Esophagus squamous epithelium (tissue), 5 donors: ENCODE data around the gene NHERF2. TPM values are rescaled to one million over a fixed set of nuclear protein-coding genes. Genes with fewer than 3 reads are reported as not detected.

Source experiments
- DNase-seq: peaks from one replicate; lab custom pipeline; 2025; lab: John Stamatoyannopoulos, UW
- H3K27ac ChIP-seq, 4 donors: fragments of 200-600 bp; sonication (generic); one replicate each; pipeline ENCODE4 v1.5.1; 2016 to 2019; ENCODE audit warnings: mild to moderate bottlenecking in 1 of 4
- H3K27me3 ChIP-seq, 4 donors: fragments of 200-600 bp; sonication (generic); 1 replicate in 3 of 4; 2 replicates in 1 of 4; pipeline versions ENCODE4 v1.5.1 to v1.6.0; 2017 to 2021; ENCODE audit warnings: antibody characterized with exemption in 1 of 4
- H3K36me3 ChIP-seq, 3 donors: fragments of 200-600 bp; sonication (generic); one replicate each; pipeline ENCODE4 v1.5.1; 2016 to 2019
- H3K4me1 ChIP-seq, 3 donors: fragments of 200-600 bp; sonication (generic); one replicate each; pipeline ENCODE4 v1.5.1; 2017 to 2019
- H3K4me3 ChIP-seq, 4 donors: fragments of 200-600 bp; sonication (generic); 1 replicate in 3 of 4; 2 replicates in 1 of 4; pipeline ENCODE4 v1.5.1; 2016 to 2019; ENCODE audit warnings: mild to moderate bottlenecking in 2 of 4, moderate library complexity in 1 of 4
- H3K9me3 ChIP-seq, 3 donors: fragments of 200-600 bp; sonication (generic); one replicate each; pipeline ENCODE4 v1.5.1; 2016 to 2019
- CTCF ChIP-seq, 6 experiments: fragments of 450-650 bp in 4 of 6; fragments of 200-600 bp in 2 of 6; sonication (generic) in 2 of 6; IDR thresholded peaks; one replicate each; pipeline ENCODE4 v1.5.1; 2016 to 2019; ENCODE audit warnings: antibody characterized with exemption in 6 of 6, mild to moderate bottlenecking in 4 of 6, moderate library complexity in 4 of 6
- POLR2A ChIP-seq, 4 donors: fragments of 450-650 bp; IDR thresholded peaks; one replicate each; pipeline ENCODE4 v1.6.1; 2017; ENCODE audit warnings: antibody characterized with exemption in 4 of 4, mild to moderate bottlenecking in 4 of 4, moderate library complexity in 3 of 4
- WGBS, 2 donors: methylation state at CpG; one replicate each; pipeline ENCODE4 v1.1.5; 2018; 5-methylcytosine and 5-hydroxymethylcytosine counted together
- intact Hi-C: fragments of 100-400 bp; cut with DNase I; formaldehyde crosslinking; loops from one replicate; pipeline ENCODE4 v1.15.0; 2022
- total RNA-seq, 4 donors: library from RNA; depleted of rRNA; stranded (reverse); fragments of >200 nt; gene quantifications; one replicate each; pipeline ENCODE4 v1.1.0, GENCODE V29; 2016
- donor health status: DM: yes; HTN: yes; CAD: no.

The NHERF2 gene
- total RNA-seq, 4 donors from 2014 or later = 11.6 to 31.7 (median 16.5) TPM

GRCh38 chr16:2023092-2024031 is 3.3 kb upstream of the NHERF2 start:
- intact Hi-C loops = loop anchor here (5.0 kb wide), 1 partner anchor 119 kb away; no protein-coding TSS in a partner anchor
- H3K27me3 ChIP-seq = peaks cover 3 to 51% (median 11%) of the 10 kb centered on the region in 4 donors
- peak; percentile 39 for DNase-seq

GRCh38 chr16:2024032-2024420 is 2.7 kb upstream of the NHERF2 start:
- H3K27ac ChIP-seq = peak overlapping the region; percentile 29 to 85 (median 78)
- WGBS, 2 donors = 88 to 91% methylated on average over 12 of the region's 12 CpGs
- DNase-seq = no peak

More at GRCh38 chr16:2023092-2024031, 3.3 kb upstream of the NHERF2 start:
- peak overlapping the region; percentile 29 to 85 (median 78) for H3K27ac ChIP-seq
- H3K4me1 ChIP-seq = peaks cover 37 to 73% (median 48%) of the 10 kb centered on the region in 3 donors
- no peaks in the 10 kb centered on the region for H3K9me3 ChIP-seq
- no peaks in the 10 kb centered on the region for H3K36me3 ChIP-seq
- H3K4me3 ChIP-seq = peak overlapping the region in 3 of 4 donors; percentile 31 to 61 (median 32)
- 24 to 42% methylated on average over 1 to 11 of the region's 53 CpGs for WGBS, 2 donors
- TF ChIP-seq POLR2A (IDR thresholded peaks at IDR 0.05) (peak in 1 of 4 donors; percentile 28), CTCF (IDR thresholded peaks at IDR 0.05) (peak; percentile 96 to 100 (median 99))

GRCh38 chr16:2025251-2025650 is 1.5 kb upstream of the NHERF2 start:
- Histone ChIP-seq H3K4me3 (no peak overlapping the region), H3K27me3 (peaks cover 0 to 32% (median 6%) of the 10 kb centered on the region in 4 donors), H3K27ac (no peak overlapping the region), H3K9me3 (no peaks in the 10 kb centered on the region), H3K36me3 (peaks cover 0 to 6% (median 0%) of the 10 kb centered on the region in 3 donors), H3K4me1 (peaks cover 40 to 81% (median 42%) of the 10 kb centered on the region in 3 donors)
- 82 to 100% methylated on average over 2 to 12 of the region's 14 CpGs for WGBS, 2 donors
- TF ChIP-seq CTCF (IDR thresholded peaks at IDR 0.05) (no peak), POLR2A (IDR thresholded peaks at IDR 0.05) (no peak)
- no peak for DNase-seq
- intact Hi-C loops = no loop called here

More at GRCh38 chr16:2024032-2024420, 2.7 kb upstream of the NHERF2 start:
- Histone ChIP-seq H3K4me3 (peak overlapping the region in 2 of 4 donors; percentile 32 to 61), H3K9me3 (no peaks in the 10 kb centered on the region), H3K4me1 (peaks cover 41 to 80% (median 51%) of the 10 kb centered on the region in 3 donors), H3K27me3 (peaks cover 3 to 44% (median 11%) of the 10 kb centered on the region in 4 donors), H3K36me3 (no peaks in the 10 kb centered on the region)
- intact Hi-C loops = loop anchor here (5.0 kb wide), 1 partner anchor 118 kb away; no protein-coding TSS in a partner anchor
- TF ChIP-seq CTCF (IDR thresholded peaks at IDR 0.05) (no peak), POLR2A (IDR thresholded peaks at IDR 0.05) (no peak)

GRCh38 chr16:2025878-2026460 is 733 bp upstream of the NHERF2 start:
- Histone ChIP-seq H3K27me3 (peaks cover 0 to 25% (median 0%) of the 10 kb centered on the region in 4 donors), H3K27ac (peak overlapping the region; percentile 42 to 86 (median 80)), H3K36me3 (peaks cover 0 to 6% (median 0%) of the 10 kb centered on the region in 3 donors), H3K9me3 (no peaks in the 10 kb centered on the region), H3K4me3 (peak overlapping the region; percentile 51 to 90 (median 63)), H3K4me1 (peaks cover 37 to 81% (median 39%) of the 10 kb centered on the region in 3 donors)
- TF ChIP-seq CTCF (IDR thresholded peaks at IDR 0.05) (no peak), POLR2A (IDR thresholded peaks at IDR 0.05) (no peak)
- intact Hi-C loops = no loop called here
- 85 to 86% methylated on average over 6 to 10 of the region's 16 CpGs for WGBS, 2 donors
- DNase-seq = no peak
